CD14-positive monocyte (primary cell): Measurements from ENCODE around the gene SLC3A2. TPM values are rescaled to one million over a fixed set of nuclear protein-coding genes. Genes with fewer than 3 reads are reported as not detected.

Source experiments
- DNase-seq, 3 donors: peaks; one replicate each; pipeline ENCODE4 v3.0.0-alpha.2; 2011 to 2022
- H2AFZ ChIP-seq: 2 replicates; pipeline ENCODE4 v1.6.0; 2012; ENCODE audit warnings: mild to moderate bottlenecking, low read depth, low read length, inconsistent platforms; ENCODE audit not compliant: insufficient read depth, poor library complexity, severe bottlenecking
- H3K27ac ChIP-seq, 2 donors: 1 replicate in 1 of 2; 2 replicates in 1 of 2; pipeline ENCODE4 v1.5.1; 2012 to 2013; ENCODE audit warnings: low read length in 2 of 2, control low read depth in 1 of 2, inconsistent platforms in 1 of 2, low read depth in 1 of 2, mild to moderate bottlenecking in 1 of 2
- H3K27me3 ChIP-seq, 2 donors: one replicate each; pipeline versions ENCODE4 v1.6.0 to v1.6.1; 2011 to 2013; ENCODE audit warnings: low read length in 2 of 2; ENCODE audit not compliant: control insufficient read depth in 2 of 2, insufficient read depth in 2 of 2
- H3K36me3 ChIP-seq, 2 donors: replicated peaks in 1 of 2; 1 replicate in 1 of 2; 2 replicates in 1 of 2; pipeline versions ENCODE4 v1.5.1 to v1.6.1; 2012 to 2013; ENCODE audit warnings: low read length in 2 of 2, control low read depth in 1 of 2, inconsistent platforms in 1 of 2, mild to moderate bottlenecking in 1 of 2; ENCODE audit not compliant: insufficient read depth in 2 of 2, control insufficient read depth in 1 of 2
- H3K4me1 ChIP-seq, 2 donors: 1 replicate in 1 of 2; 2 replicates in 1 of 2; pipeline versions ENCODE4 v1.5.1 to v1.6.1; 2012 to 2013; ENCODE audit warnings: low read length in 2 of 2, control low read depth in 1 of 2, inconsistent platforms in 1 of 2, mild to moderate bottlenecking in 1 of 2, moderate library complexity in 1 of 2; ENCODE audit not compliant: insufficient read depth in 2 of 2, control insufficient read depth in 1 of 2
- H3K4me2 ChIP-seq: replicated peaks from 2 replicates; pipeline ENCODE3; 2012; ENCODE audit warnings: low read length, moderate library complexity, mild to moderate bottlenecking; ENCODE audit not compliant: poor library complexity, severe bottlenecking; ENCODE audit errors: extremely low read depth
- H3K4me3 ChIP-seq, 3 experiments: fragments of 200-600 bp in 1 of 3; sonication (generic) in 1 of 3; replicated peaks in 1 of 3; 1 replicate in 2 of 3; 2 replicates in 1 of 3; pipeline ENCODE4 v1.5.1; 2011 to 2013; ENCODE audit warnings: low read length in 3 of 3, mild to moderate bottlenecking in 3 of 3, control low read depth in 2 of 3, low read depth in 2 of 3, inconsistent platforms in 1 of 3, moderate library complexity in 1 of 3
- H3K79me2 ChIP-seq: 2 replicates; pipeline ENCODE4 v1.6.0; 2012; ENCODE audit warnings: mild to moderate bottlenecking, control low read depth, inconsistent platforms, low read length, moderate library complexity; ENCODE audit not compliant: insufficient read depth
- H3K9ac ChIP-seq: 2 replicates; pipeline ENCODE4 v1.6.0; 2017; ENCODE audit warnings: low read length, mild to moderate bottlenecking; ENCODE audit not compliant: insufficient read depth, poor library complexity, severe bottlenecking
- H3K9me3 ChIP-seq, 2 donors: replicated peaks in 1 of 2; 1 replicate in 1 of 2; 2 replicates in 1 of 2; pipeline versions ENCODE4 v1.5.1 to v1.6.1; 2012 to 2013; ENCODE audit warnings: low read length in 2 of 2, control low read depth in 1 of 2; ENCODE audit not compliant: control insufficient read depth in 1 of 2, insufficient read depth in 1 of 2
- H4K20me1 ChIP-seq: 2 replicates; pipeline ENCODE4 v1.6.0; 2012; ENCODE audit warnings: mild to moderate bottlenecking, low read length, control low read depth, moderate library complexity; ENCODE audit not compliant: insufficient read depth
- H3K27ac Mint-ChIP-seq, 7 donors: one replicate each; pipeline ENCODE4 v1.8.0; 2020; ENCODE audit warnings: mild to moderate bottlenecking in 7 of 7, mixed read lengths in 7 of 7, moderate library complexity in 6 of 7, inconsistent platforms in 2 of 7
- H3K27me3 Mint-ChIP-seq, 3 donors: one replicate each; pipeline ENCODE4 v1.8.0; 2021 to 2022; ENCODE audit warnings: low read depth in 3 of 3, mild to moderate bottlenecking in 3 of 3, mixed read lengths in 3 of 3, moderate library complexity in 3 of 3, inconsistent platforms in 1 of 3
- H3K36me3 Mint-ChIP-seq, 2 donors: one replicate each; pipeline ENCODE4 v1.8.0; 2020; ENCODE audit warnings: mixed read lengths in 2 of 2, inconsistent platforms in 1 of 2, mild to moderate bottlenecking in 1 of 2
- H3K4me1 Mint-ChIP-seq: one replicate; pipeline ENCODE4 v1.8.0; 2020; ENCODE audit warnings: mild to moderate bottlenecking, mixed read lengths
- H3K4me3 Mint-ChIP-seq, 2 donors: one replicate each; pipeline ENCODE4 v1.8.0; 2020; ENCODE audit warnings: mild to moderate bottlenecking in 2 of 2, mixed read lengths in 2 of 2, moderate library complexity in 1 of 2
- H3K9me3 Mint-ChIP-seq, 7 donors: one replicate each; pipeline ENCODE4 v1.8.0; 2020 to 2022; ENCODE audit warnings: mixed read lengths in 7 of 7, mild to moderate bottlenecking in 6 of 7, moderate library complexity in 6 of 7, inconsistent platforms in 2 of 7
- WGBS: methylation state at CpG from one replicate; pipeline ENCODE4 v1.1.5; 2013; ENCODE audit warnings: missing lambda C conversion rate; ENCODE audit not compliant: insufficient coverage; 5-methylcytosine and 5-hydroxymethylcytosine counted together
- intact Hi-C, 2 donors: fragments of 100-400 bp; cut with micrococcal nuclease; formaldehyde crosslinking; loops; one replicate each; pipeline versions ENCODE4 v1.15.0 to v1.15.1; 2023
- polyA plus RNA-seq, 3 donors: library from polyadenylated mRNA; depleted of rRNA in 1 of 3; unstranded in 2 of 3; stranded (reverse) in 1 of 3; fragments of 300-500 nt in 2 of 3; fragments of >200 nt in 1 of 3; fragmentation: Illumina TruSeq in 2 of 3; gene quantifications; 1 replicate in 2 of 3; 2 replicates in 1 of 3; pipeline ENCODE4 v1.2.3, GENCODE V29; 2012 to 2021
- TF ChIP-seq, protein P1 (sequence below): fragments of 200-600 bp; IDR thresholded peaks from one replicate; pipeline ENCODE4 v1.8.0; 2022; ENCODE audit warnings: antibody characterized with exemption, mild to moderate bottlenecking

The SLC3A2 gene
- polyA plus RNA-seq, 3 donors = 156 to 231 (median 189) TPM

DNA sequence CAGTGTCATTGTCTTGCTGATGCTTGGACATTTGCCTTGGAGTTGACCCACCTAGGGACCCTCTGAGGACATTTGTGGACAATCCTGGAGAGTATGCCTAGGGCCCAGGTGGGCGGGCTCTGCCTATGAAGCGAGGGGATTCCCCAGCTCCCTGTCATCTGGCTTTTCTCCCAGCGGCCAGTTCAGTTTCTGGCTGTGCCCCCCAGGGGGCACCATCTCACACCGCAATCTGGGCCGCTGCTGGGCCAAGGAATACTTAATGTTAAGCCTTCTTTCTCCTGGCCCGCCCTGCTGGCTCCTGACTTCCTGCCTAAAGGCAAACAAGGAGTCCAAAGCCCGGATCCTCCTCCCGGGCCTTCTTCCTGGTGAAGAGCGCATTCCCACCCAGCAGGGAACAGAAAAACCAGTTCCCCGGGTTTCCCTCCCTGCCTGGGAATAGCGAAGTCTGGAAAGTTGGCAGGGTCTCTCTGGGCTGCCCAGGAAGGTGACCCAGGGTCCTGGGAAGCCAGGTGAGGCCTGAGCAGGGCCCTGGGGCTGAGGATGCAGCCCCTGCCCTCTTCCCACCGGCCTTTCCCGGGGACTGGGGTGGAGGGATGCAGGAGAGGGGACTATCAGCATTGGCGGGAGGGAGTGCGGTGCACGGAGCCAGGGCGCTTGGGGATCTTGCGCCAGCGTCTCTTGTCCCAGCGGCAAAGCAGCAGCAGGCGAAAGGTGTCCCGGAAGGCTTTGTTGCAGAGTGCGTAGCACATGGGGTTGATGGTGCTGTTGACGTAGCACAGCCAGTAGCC is 28.6 kb downstream of the SLC3A2 start:
- DNase-seq = no peak
- no peak overlapping the region for H3K27ac Mint-ChIP-seq
- no peaks in the 10 kb centered on the region for H3K79me2 ChIP-seq
- H3K9me3 ChIP-seq = no peaks in the 10 kb centered on the region
- TF ChIP-seq, protein P1, sequence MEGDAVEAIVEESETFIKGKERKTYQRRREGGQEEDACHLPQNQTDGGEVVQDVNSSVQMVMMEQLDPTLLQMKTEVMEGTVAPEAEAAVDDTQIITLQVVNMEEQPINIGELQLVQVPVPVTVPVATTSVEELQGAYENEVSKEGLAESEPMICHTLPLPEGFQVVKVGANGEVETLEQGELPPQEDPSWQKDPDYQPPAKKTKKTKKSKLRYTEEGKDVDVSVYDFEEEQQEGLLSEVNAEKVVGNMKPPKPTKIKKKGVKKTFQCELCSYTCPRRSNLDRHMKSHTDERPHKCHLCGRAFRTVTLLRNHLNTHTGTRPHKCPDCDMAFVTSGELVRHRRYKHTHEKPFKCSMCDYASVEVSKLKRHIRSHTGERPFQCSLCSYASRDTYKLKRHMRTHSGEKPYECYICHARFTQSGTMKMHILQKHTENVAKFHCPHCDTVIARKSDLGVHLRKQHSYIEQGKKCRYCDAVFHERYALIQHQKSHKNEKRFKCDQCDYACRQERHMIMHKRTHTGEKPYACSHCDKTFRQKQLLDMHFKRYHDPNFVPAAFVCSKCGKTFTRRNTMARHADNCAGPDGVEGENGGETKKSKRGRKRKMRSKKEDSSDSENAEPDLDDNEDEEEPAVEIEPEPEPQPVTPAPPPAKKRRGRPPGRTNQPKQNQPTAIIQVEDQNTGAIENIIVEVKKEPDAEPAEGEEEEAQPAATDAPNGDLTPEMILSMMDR = no peak
- no peaks in the 10 kb centered on the region for H3K4me1 ChIP-seq
- no peak overlapping the region for H3K27ac ChIP-seq
- WGBS = 64% methylated on average over 24 of the region's 24 CpGs
- no peaks in the 10 kb centered on the region for H3K27me3 ChIP-seq
- H3K9me3 Mint-ChIP-seq = peaks cover 0 to 1% (median 0%) of the 10 kb centered on the region in 7 donors
- H3K4me2 ChIP-seq = no peak overlapping the region
- intact Hi-C loops = no loop called here
- H3K9ac ChIP-seq = no peak overlapping the region
- no peaks in the 10 kb centered on the region for H3K36me3 ChIP-seq
- no peaks in the 10 kb centered on the region for H3K36me3 Mint-ChIP-seq
- H2AFZ ChIP-seq = no peak overlapping the region
- H3K4me1 Mint-ChIP-seq = peaks cover 7% of the 10 kb centered on the region
- H4K20me1 ChIP-seq = no peaks in the 10 kb centered on the region
- no peak overlapping the region for H3K4me3 Mint-ChIP-seq
- peaks cover 7 to 17% (median 16%) of the 10 kb centered on the region in 3 donors for H3K27me3 Mint-ChIP-seq
- no peak overlapping the region for H3K4me3 ChIP-seq

GRCh38 chr11:62910141-62910882 is 29.6 kb downstream of the SLC3A2 start:
- H3K27ac Mint-ChIP-seq = no peak overlapping the region
- peaks cover 0 to 1% (median 0%) of the 10 kb centered on the region in 7 donors for H3K9me3 Mint-ChIP-seq
- H3K27ac ChIP-seq = no peak overlapping the region
- no peak overlapping the region for H3K4me3 Mint-ChIP-seq
- 95% methylated on average over 18 of the region's 27 CpGs for WGBS
- H4K20me1 ChIP-seq = no peaks in the 10 kb centered on the region
- no peaks in the 10 kb centered on the region for H3K36me3 Mint-ChIP-seq
- no peaks in the 10 kb centered on the region for H3K4me1 ChIP-seq
- no peak overlapping the region for H3K9ac ChIP-seq
- no peaks in the 10 kb centered on the region for H3K36me3 ChIP-seq
- intact Hi-C loops = no loop called here
- H3K79me2 ChIP-seq = no peaks in the 10 kb centered on the region
- no peak for DNase-seq
- peaks cover 5% of the 10 kb centered on the region for H3K4me1 Mint-ChIP-seq
- H3K9me3 ChIP-seq = no peaks in the 10 kb centered on the region
- H3K4me3 ChIP-seq = no peak overlapping the region
- no peaks in the 10 kb centered on the region for H3K27me3 ChIP-seq
- TF ChIP-seq, protein P1 = no peak
- peaks cover 5 to 16% (median 14%) of the 10 kb centered on the region in 3 donors for H3K27me3 Mint-ChIP-seq
- H3K4me2 ChIP-seq = no peak overlapping the region
- H2AFZ ChIP-seq = no peak overlapping the region
